ENCODE data around the gene RIMBP2.

GRCh38 chr12:130695061-130695460 is 21.0 kb downstream of the RIMBP2 start:
- TF ChIP-seq EZH2 (IDR thresholded peaks at IDR 0.05; ENCODE audit: low read depth, unreplicated experiment) (no peak), CTCF (conservative IDR thresholded peaks at IDR 0.05; ENCODE audit: low read depth in 2 of 2) (no peak), EZH2phosphoT487 (IDR thresholded peaks at IDR 0.05; ENCODE audit: unreplicated experiment) (no peak), CREB1 (CRISPR knock-in tag; IDR thresholded peaks at IDR 0.05; ENCODE audit: low read depth) (no peak), NANOG (IDR thresholded peaks at IDR 0.05; ENCODE audit: borderline replicate concordance) (no peak)
